Astrocyte of the hippocampus (primary cell): Measurements from ENCODE around the gene BCAM.
"Not testable (repeated sequence)": the region's sequence is repeated elsewhere in the genome, so short reads cannot be mapped to it uniquely, and the experiment has no call there.

Experiments
- DNase-seq: peaks from one replicate; pipeline ENCODE4 v3.0.0; 2011; ENCODE audit warnings: low read depth, low spot score

The BCAM gene

DNA sequence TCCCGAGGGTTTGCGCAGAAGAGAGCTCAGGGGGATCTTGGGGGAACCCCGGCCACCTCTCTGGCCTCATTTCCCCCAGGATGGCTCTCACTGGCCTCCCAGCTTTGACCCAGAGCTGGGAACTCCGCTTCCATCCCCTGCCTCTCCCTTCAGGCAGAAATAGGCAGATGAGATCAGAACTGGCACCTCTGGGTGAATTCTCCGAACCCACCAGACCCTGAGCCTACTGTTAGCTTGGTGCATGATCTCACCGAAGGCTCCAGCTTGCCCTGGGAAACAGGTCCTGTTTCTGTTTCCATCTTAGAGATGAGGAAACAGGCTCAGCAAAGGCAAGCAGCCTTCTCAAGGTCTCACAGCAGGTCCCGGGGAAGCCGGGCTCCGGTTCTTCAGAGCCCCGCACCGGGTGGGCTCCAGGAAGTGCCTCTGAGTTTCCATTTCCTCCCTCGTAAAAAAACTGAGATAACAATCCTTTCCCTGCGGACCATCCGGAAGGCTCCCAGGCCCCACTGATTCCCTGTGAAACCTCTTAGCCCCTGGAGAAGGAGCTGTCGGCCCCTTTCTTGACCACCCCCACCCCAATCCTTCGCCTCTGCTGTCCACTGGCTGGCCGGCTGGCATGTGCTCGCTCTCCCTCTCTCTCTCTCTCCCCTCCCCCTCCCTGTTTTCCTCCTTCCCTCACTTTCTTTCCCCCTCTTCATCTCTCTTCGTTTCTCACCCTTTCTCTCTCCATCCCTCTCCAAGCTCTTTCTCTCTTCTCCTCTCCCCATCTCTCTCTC, 39.3 kb downstream of the BCAM start:
- DNase-seq, result peak; percentile 67

DNA sequence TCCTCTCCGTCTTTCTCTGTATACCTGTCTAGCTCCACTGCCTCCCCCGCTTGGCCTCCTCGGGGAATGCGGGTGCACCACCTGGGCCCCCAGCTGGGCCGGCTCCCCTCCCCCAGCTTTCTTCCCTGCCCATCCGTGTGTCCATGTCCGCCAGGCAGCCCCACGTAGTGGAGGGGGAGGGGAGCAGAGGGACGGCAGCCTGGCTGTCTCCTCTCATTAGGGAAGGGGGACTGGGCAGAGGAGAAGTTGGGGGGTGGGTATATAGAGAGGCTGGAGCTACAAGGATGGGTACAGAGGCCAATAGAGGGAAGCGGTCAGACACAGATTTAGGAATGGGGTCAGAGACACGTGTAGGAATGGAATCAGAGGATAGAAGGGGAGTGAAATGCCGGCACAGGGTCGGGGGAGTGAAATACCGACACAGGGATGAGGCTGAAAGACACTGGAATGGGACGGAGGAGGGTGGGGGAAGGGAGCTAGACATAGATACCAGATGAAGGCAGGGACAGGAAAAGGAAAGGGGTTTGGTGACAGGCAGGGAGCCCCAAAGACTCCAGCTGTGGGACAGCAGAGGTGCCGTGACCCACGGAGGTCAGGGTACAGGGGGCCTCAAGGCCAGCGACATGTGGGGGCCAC, 40.0 kb downstream of the BCAM start:
- peak; percentile 29 for DNase-seq

DNA sequence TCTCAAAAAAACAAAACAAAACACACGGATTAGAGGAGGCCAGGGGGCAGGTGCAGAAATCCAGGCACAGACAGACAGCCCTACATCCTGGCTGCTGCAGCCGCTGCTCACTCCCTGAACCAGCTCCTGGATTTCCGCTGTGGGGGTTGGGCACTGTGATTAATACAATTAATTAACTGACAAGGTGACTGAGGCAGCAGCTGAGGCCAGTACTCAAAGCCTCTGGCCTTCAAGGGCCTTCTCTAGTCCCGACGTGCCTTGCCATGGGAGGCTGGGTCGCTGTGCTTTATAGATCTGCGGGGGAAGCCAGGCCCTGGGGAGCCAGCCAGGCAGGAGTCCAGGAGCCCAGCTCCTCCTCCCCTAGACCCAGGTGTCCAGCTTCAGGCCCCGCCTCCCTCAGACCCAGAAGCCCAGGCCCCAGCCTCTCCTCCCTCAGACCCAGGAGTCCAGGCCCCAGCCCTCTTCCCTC, 41.8 kb downstream of the BCAM start:
- DNase-seq, result no peak

DNA sequence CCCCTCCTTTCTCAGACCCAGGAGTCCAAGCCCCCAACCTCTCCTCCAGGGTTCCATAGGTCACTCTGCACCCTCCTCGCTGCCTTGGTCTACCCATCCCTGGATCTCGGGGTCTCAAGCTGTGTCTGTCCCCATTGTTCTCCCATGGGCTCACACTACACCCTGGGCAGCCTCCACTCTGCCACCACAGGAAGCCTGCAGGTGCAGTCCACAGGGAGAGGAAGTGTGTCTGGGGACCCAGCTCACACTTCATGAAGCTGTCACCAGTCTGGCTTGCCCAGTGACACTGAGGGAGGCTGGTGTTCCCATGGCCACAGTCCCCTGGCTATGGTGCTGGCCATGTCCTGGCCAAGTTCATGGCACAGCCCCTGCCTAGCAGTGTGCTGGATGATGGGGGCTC, 42.5 kb downstream of the BCAM start:
- DNase-seq, result no peak

DNA sequence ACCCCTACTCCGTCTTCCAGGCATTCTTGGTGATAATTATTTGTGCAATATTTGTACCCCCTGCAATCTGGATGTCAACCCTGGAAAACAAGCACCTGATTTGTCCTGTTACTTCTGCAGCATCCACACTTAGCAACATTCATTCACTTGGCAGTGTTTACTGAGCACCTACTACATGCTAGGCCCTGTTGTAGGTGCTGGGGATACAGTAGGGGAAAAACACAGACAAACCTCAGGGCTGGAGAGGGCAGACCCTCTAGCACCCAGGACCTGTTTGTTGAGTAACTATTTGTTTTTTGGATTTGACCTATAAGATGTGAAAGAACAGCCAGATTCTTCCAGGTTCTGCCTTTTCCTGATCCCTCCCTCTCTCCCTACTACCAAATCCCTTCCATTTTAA, 46.7 kb downstream of the BCAM start:
- DNase-seq, result no peak

DNA sequence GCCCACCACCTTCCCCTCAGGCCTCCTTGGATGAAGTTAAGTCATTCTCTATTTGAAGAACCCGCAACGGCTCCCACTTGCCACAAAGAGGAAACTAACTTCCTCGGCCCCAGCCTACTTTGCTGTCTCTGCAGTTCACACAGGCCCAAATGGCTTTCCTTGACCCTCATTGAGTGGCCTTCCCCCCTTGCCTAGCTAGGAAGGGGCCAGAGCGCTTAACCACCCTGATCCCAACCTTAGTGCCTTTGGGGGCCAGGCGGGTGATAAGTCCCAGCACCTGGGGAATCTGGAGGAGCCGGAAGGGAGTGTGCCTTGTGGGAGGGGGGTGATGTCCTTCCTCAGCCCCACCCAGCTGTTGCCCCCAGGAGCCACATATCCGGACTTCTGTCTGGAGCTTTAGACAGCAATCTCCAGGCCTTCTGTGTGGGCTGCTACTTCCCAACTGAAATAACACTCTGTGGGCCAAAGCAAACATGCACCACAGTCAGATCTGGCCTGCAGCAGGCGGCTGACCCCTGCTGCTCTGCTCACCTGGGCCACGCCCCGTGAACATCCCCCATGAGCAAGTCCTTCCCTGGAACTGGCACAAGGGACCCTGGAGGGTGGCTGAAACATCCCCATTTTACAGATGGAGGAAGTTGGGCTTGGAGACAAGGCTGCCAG, 47.6 kb downstream of the BCAM start:
- DNase-seq, result peak; percentile 45

DNA sequence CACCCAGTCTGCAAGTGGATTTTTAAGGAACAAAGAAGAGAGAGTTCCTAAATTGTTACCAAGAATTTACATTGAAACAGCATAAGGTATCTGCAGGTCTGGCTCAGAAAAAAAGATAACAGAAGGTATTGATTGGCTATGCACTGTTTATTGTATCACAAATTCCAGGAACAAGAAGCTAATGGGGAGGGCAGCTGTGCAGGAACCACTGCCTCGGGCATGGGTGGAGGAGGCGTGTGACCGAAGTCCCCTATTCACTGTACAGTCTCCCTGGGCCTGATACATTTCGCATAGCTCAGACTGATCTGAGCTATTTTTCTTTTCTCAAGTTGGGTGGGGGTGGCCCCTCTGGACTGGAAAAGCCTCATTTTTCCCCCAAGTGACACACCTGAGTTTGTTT, 48.9 kb downstream of the BCAM start:
- no peak for DNase-seq

DNA sequence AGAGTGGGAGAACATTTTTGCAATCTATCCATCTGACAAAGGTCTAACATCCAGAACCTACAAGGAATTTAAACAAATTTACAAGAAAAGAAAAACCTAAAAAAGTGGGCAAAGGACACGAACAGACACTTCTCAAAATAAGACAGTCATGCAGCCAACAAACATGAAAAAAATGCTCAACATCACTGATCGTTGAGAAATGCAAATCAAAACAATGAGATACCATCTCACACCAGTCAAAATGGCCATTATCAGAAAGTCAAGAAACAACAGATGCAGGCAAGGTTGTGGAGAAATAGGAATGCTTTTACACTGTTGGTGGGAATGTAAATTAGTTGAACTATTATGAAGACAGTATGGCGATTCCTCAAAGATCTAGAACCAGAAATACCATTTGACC, 52.7 kb downstream of the BCAM start:
- not testable (repeated sequence) for DNase-seq

DNA sequence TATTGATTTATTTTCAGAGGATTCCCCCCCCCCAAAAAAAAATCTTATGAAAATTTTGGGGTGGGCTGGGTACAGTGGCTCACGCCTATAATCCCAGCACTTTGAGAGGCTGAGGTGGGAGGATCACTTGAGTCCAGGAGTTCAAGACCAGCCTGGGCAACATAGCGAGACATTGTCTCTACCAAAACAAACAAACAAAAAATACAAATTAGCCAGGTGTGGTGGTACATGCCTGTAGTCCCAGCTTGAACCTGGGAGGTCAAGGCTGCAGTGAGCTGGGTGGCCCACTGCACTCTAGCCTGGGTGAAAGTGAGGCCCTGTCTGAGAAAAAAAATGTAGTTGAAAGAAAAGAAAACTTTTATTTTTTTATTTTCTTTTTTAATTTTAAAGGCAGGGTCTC, 55.1 kb downstream of the BCAM start:
- DNase-seq, result no peak

DNA sequence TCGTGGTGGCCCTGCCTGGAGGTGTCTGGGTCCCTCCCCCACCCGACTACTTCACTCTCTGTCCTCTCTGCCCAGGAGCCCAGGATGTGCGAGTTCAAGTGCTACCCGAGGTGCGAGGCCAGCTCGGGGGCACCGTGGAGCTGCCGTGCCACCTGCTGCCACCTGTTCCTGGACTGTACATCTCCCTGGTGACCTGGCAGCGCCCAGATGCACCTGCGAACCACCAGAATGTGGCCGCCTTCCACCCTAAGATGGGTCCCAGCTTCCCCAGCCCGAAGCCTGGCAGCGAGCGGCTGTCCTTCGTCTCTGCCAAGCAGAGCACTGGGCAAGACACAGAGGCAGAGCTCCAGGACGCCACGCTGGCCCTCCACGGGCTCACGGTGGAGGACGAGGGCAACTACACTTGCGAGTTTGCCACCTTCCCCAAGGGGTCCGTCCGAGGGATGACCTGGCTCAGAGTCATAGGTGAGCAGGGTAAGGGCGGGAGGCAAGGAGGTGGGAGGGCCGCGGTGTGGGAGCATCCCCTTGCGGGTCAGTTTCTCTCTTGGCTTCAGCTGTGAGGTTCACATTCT, 56.4 kb downstream of the BCAM start:
- no peak for DNase-seq

DNA sequence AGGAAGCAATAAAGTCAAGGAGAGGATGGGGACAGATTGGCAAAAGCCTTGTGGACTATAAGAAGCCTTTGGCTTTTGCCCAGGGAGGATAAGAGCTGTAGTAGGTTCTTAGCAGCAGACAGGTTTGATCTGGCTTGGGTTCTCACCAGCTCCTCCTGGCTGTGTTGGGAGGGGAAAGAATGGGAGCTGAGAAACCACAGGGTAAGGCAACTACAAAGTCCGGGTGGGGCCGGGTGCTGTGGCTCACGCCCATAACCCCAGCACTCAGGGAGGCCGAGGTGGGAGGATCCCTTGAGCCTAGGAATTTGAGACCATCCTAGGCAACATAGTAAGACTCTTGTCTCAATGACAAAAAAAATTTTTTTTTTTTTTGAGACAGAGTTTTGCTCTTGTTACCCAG, 57.8 kb downstream of the BCAM start:
- no peak for DNase-seq

DNA sequence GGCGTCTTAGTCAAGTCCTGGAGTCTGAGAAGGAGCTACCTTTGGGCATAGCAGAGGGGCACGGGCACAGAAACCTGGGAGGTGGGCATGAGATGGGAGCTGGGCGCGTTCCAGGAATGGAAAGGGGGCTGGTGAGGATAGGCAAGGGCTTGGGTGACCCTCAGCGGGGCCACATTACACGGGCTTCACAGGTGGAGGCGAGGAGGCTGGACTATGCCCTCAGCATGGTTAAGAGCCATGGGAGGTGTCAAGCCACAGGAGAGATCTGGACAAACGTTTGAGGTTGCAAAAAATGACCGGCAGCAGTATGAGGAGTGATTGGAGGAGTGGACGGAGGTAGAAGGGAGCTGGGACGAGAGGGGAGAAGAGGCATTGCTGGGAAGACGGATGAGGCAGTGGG, 58.7 kb downstream of the BCAM start:
- no peak for DNase-seq

DNA sequence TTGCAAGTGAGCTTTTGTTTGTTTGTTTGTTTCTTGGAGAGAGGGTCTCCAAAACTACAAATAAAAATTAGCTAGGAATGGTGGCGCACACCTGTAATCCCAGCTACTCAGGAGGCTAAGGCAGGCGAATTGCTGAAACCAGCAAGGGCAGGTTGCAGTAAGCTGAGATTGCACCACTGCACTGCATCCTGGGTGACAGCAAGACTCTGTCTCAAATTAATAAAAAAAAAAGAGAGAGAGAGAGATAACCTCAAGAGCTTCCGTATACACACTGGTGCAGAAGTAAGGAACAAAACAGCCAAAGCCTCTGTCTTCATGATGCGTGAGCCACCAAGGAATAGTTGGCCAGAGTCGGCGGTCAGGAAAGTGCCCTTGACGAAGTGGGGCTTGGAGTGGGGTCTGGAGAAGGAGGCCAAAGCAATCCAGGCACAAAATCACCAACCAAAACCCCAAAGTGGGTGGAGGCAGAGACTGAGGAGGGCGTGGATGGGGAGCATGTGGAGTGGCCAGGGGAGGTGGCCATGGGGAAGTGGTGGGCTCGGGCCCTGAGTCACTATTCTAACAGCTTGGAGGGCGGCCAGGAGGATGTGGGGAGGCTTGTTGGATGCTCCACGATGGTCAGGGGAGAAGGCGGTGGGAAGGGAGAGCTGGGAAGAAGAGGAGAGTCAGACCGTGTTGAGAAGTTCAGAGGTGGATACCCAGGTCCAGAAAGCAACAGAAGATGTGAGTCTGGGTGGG, 61.0 kb downstream of the BCAM start:
- DNase-seq, result peak; percentile 92
